Measurements from ENCODE around the gene SYT11. TPM values are rescaled to one million over a fixed set of nuclear protein-coding genes. Genes with fewer than 3 reads are reported as not detected.

Gene SYT11
- total and polyA plus RNA-seq, 9 of the 15 experiments (the other 6 are each of a cell fraction or from before 2014, with no cell fraction given), result 0.05 to 0.18 (median 0.11) TPM

GRCh38 chr1:155911156-155912055 is 52.0 kb downstream of the SYT11 start, which contains the start of gene RIT1 (continued):
- TF ChIP-seq BRF1 (IDR thresholded peaks at IDR 0.05; ENCODE audit: borderline replicate concordance, extremely low read depth, insufficient read length), result no peak
- TF ChIP-seq SRSF3 (IDR thresholded peaks at IDR 0.05; ENCODE audit: insufficient read depth, low read length), result no peak
- no peak for TF ChIP-seq ZFX (CRISPR knock-in tag; IDR thresholded peaks at IDR 0.05)
- TF ChIP-seq SAFB (IDR thresholded peaks at IDR 0.05; ENCODE audit: borderline replicate concordance, low read depth, low read length), result no peak
- TF ChIP-seq HES1 (IDR thresholded peaks at IDR 0.05; ENCODE audit: low read depth), result no peak
- TF ChIP-seq DEAF1 (CRISPR knock-in tag; IDR thresholded peaks at IDR 0.05), result no peak
- TF ChIP-seq HNRNPLL (IDR thresholded peaks at IDR 0.05; ENCODE audit: low read depth, low read length, poor library complexity, severe bottlenecking), result peak; percentile 72
- no peak for TF ChIP-seq CEBPZ (IDR thresholded peaks at IDR 0.05; ENCODE audit: borderline replicate concordance, low read depth, low read length)
- TF ChIP-seq ATF4 (CRISPR knock-in tag; IDR thresholded peaks at IDR 0.05), result no peak
- no peak for TF ChIP-seq ZBTB5 (IDR thresholded peaks at IDR 0.05)
- TF ChIP-seq MYNN (IDR thresholded peaks at IDR 0.05), result peak; percentile 60
- no peak for TF ChIP-seq MYNN (CRISPR knock-in tag; IDR thresholded peaks at IDR 0.05)
- TF ChIP-seq ZNF518B (CRISPR knock-in tag; IDR thresholded peaks at IDR 0.05), result no peak
